ENCODE data around the gene GHR.

The GHR gene

GRCh38 chr5:42761791-42762190 is 338.6 kb downstream of the GHR start:
- TF ChIP-seq, protein P1, sequence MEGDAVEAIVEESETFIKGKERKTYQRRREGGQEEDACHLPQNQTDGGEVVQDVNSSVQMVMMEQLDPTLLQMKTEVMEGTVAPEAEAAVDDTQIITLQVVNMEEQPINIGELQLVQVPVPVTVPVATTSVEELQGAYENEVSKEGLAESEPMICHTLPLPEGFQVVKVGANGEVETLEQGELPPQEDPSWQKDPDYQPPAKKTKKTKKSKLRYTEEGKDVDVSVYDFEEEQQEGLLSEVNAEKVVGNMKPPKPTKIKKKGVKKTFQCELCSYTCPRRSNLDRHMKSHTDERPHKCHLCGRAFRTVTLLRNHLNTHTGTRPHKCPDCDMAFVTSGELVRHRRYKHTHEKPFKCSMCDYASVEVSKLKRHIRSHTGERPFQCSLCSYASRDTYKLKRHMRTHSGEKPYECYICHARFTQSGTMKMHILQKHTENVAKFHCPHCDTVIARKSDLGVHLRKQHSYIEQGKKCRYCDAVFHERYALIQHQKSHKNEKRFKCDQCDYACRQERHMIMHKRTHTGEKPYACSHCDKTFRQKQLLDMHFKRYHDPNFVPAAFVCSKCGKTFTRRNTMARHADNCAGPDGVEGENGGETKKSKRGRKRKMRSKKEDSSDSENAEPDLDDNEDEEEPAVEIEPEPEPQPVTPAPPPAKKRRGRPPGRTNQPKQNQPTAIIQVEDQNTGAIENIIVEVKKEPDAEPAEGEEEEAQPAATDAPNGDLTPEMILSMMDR (conservative IDR thresholded peaks at IDR 0.05; ENCODE audit: low read depth, low read length) = no peak
- H3K4me3 ChIP-seq (ENCODE audit: low read depth, low read length) = no peak overlapping the region
- DNase-seq (ENCODE audit: low read depth) = no peak

GRCh38 chr5:42767491-42768105 is 344.4 kb downstream of the GHR start:
- DNase-seq (ENCODE audit: low read depth) = peak; percentile 60

GRCh38 chr5:42768106-42768504 is 344.9 kb downstream of the GHR start:
- TF ChIP-seq, protein P1 (conservative IDR thresholded peaks at IDR 0.05; ENCODE audit: low read depth, low read length) = no peak
- no peak overlapping the region for H3K4me3 ChIP-seq (ENCODE audit: low read depth, low read length)
- no peak for DNase-seq (ENCODE audit: low read depth)

More at GRCh38 chr5:42767491-42768105, 344.4 kb downstream of the GHR start:
- H3K4me3 ChIP-seq (ENCODE audit: low read depth, low read length) = no peak overlapping the region
- TF ChIP-seq, protein P1 (conservative IDR thresholded peaks at IDR 0.05; ENCODE audit: low read depth, low read length) = peak; percentile 49

- no peak overlapping the region for H3K4me3 ChIP-seq (ENCODE audit: low read depth, low read length)
- no peak for DNase-seq (ENCODE audit: low read depth)
- TF ChIP-seq, protein P1 (conservative IDR thresholded peaks at IDR 0.05; ENCODE audit: low read depth, low read length) = no peak
Observed at GRCh38 chr5:42770003-42770402, 346.8 kb downstream of the GHR start.

All from choroid plexus epithelial cell (primary cell).